Caco-2 (cell line): ENCODE measurements around the gene ZNF879. TPM values are rescaled to one million over a fixed set of nuclear protein-coding genes. Genes with fewer than 3 reads are reported as not detected.

Experiments used
- BruUV-seq: library from RNA; stranded (reverse); fragments of 400-500 nt; replicated peaks from 2 replicates; lab custom pipeline; 2021; lab: Mats Ljungman, UMichigan
- CTCF ChIA-PET: fragments of 300-600 bp; sonication (Branson Sonifier 250); formaldehyde crosslinking; loops from one replicate; lab custom pipeline; 2022; ENCODE audit warnings: antibody characterized with exemption; lab: Charles Lee
- POLR2A ChIA-PET: fragments of 300-600 bp; sonication (Branson Sonifier 250); formaldehyde crosslinking; loops from one replicate; lab custom pipeline; 2022; ENCODE audit warnings: antibody characterized with exemption; lab: Charles Lee
- DNase-seq, 2 experiments: peaks; one replicate each; pipeline versions ENCODE4 v3.0.0 to v3.0.0-alpha.2; 2020 to 2022
- H3K27me3 ChIP-seq: replicated peaks from 2 replicates; pipeline ENCODE4 v1.6.0; 2011; ENCODE audit warnings: low read length; ENCODE audit not compliant: control insufficient read depth, insufficient read depth
- H3K36me3 ChIP-seq: 2 replicates; pipeline ENCODE4 v1.5.1; 2011; ENCODE audit warnings: low read length; ENCODE audit not compliant: control insufficient read depth, insufficient read depth
- H3K4me1 ChIP-seq: fragments of 250-450 bp; sonication (Bioruptor Pico); 2 replicates; pipeline ENCODE4 v1.5.1; 2020; ENCODE audit warnings: mild to moderate bottlenecking
- H3K4me3 ChIP-seq: 2 replicates; pipeline ENCODE4 v1.5.1; 2011; ENCODE audit warnings: low read depth, mild to moderate bottlenecking, control low read depth, low read length
- H3K9me3 ChIP-seq: fragments of 250-450 bp; sonication (Bioruptor Pico); 2 replicates; pipeline ENCODE4 v1.5.1; 2020; ENCODE audit warnings: mild to moderate bottlenecking, moderate library complexity
- H3K27ac Mint-ChIP-seq: one replicate; pipeline ENCODE4 v1.8.0; 2022; ENCODE audit warnings: mixed read lengths; ENCODE audit not compliant: unreplicated experiment
- H3K27me3 Mint-ChIP-seq: one replicate; pipeline ENCODE4 v1.8.0; 2022; ENCODE audit warnings: mixed read lengths; ENCODE audit not compliant: insufficient read depth, unreplicated experiment
- H3K36me3 Mint-ChIP-seq: one replicate; pipeline ENCODE4 v1.8.0; 2022; ENCODE audit warnings: mild to moderate bottlenecking, mixed read lengths; ENCODE audit not compliant: insufficient read depth, unreplicated experiment
- H3K4me1 Mint-ChIP-seq: one replicate; pipeline ENCODE4 v1.8.0; 2022; ENCODE audit warnings: low read depth, mixed read lengths; ENCODE audit not compliant: unreplicated experiment
- H3K4me3 Mint-ChIP-seq: one replicate; pipeline ENCODE4 v1.8.0; 2022; ENCODE audit warnings: mild to moderate bottlenecking, moderate library complexity, mixed read lengths; ENCODE audit not compliant: unreplicated experiment
- H3K9me3 Mint-ChIP-seq: one replicate; pipeline ENCODE4 v1.8.0; 2022; ENCODE audit warnings: mixed read lengths; ENCODE audit not compliant: unreplicated experiment
- intact Hi-C: fragments of 100-400 bp; cut with micrococcal nuclease; formaldehyde crosslinking; loops from one replicate; pipeline ENCODE4 v1.10.0; 2022; ENCODE audit not compliant: unreplicated experiment
- total RNA-seq: library from RNA; stranded (reverse); gene quantifications from 2 replicates; pipeline ENCODE4 v1.2.3, GENCODE V29; 2022
- TF ChIP-seq, protein P1 (sequence below), 2 experiments: fragments of 200-600 bp in 1 of 2; IDR thresholded peaks; 1 replicate in 1 of 2; 2 replicates in 1 of 2; pipeline versions ENCODE4 v1.5.1 to v1.8.0; 2011 to 2022; ENCODE audit warnings: antibody characterized with exemption in 1 of 2, control low read depth in 1 of 2, inconsistent platforms in 1 of 2, low read depth in 1 of 2, low read length in 1 of 2, mild to moderate bottlenecking in 1 of 2, moderate library complexity in 1 of 2; ENCODE audit not compliant: insufficient read depth in 1 of 2, severe bottlenecking in 1 of 2, unreplicated experiment in 1 of 2

The ZNF879 gene
- total RNA-seq, 1 experiment from 2014 or later = 3.0 TPM

DNA sequence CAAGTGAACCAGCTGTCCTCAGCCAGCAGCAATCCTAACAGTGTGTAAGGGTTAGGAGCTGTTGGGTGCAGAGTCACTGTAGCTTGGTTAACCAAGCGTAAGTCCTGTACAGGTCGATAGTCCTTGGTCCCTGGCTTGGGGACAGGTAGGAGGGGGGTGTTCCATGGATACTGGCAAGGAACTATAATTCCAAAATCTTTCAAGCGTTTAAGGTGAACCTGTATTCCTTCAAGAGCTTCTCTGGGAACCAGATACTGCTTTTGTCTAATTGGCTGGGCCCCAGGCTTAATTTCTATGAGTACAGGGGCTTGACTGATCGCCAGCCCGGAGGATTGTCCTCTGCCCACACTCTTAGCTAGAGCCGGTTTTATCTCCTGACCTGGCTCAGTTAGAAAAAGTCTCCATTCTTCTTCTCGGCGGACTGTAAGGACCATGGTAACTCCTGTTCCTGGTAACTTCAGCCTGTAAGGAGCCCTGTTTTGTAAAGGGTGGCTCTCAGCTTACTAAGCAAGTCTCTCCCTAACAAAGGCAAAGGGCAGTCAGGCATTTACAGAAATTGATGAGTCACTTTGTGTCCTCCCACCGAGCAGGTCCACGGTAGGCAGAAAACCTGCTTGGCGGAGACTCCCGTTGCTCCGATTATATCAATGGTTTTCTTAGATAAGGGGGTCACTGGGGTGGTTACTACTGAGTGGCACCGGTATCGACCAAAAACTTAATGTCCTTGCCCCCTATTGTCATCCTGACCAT is 30.6 kb downstream of the ZNF879 start:
- TF ChIP-seq, protein P1, sequence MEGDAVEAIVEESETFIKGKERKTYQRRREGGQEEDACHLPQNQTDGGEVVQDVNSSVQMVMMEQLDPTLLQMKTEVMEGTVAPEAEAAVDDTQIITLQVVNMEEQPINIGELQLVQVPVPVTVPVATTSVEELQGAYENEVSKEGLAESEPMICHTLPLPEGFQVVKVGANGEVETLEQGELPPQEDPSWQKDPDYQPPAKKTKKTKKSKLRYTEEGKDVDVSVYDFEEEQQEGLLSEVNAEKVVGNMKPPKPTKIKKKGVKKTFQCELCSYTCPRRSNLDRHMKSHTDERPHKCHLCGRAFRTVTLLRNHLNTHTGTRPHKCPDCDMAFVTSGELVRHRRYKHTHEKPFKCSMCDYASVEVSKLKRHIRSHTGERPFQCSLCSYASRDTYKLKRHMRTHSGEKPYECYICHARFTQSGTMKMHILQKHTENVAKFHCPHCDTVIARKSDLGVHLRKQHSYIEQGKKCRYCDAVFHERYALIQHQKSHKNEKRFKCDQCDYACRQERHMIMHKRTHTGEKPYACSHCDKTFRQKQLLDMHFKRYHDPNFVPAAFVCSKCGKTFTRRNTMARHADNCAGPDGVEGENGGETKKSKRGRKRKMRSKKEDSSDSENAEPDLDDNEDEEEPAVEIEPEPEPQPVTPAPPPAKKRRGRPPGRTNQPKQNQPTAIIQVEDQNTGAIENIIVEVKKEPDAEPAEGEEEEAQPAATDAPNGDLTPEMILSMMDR (IDR thresholded peaks at IDR 0.05; ENCODE audit: insufficient read depth in 1 of 2, low read depth in 1 of 2, low read length in 1 of 2, severe bottlenecking in 1 of 2, unreplicated experiment in 1 of 2) = no peak
- ChIA-PET POLR2A (no interaction called here), CTCF (no interaction called here)
- Mint-ChIP-seq H3K27ac (no peak overlapping the region), H3K4me1 (no peaks in the 10 kb centered on the region), H3K27me3 (no peaks in the 10 kb centered on the region), H3K4me3 (no peak overlapping the region), H3K9me3 (peaks cover 33% of the 10 kb centered on the region), H3K36me3 (no peaks in the 10 kb centered on the region)
- Histone ChIP-seq H3K4me1 (no peaks in the 10 kb centered on the region), H3K4me3 (no peak overlapping the region), H3K27me3 (no peaks in the 10 kb centered on the region), H3K9me3 (no peaks in the 10 kb centered on the region; the same call in 1 of the 2 replicates), H3K36me3 (no peaks in the 10 kb centered on the region)
- intact Hi-C loops = no loop called here
- no peak for DNase-seq
- no TSS peak for BruUV-seq

DNA sequence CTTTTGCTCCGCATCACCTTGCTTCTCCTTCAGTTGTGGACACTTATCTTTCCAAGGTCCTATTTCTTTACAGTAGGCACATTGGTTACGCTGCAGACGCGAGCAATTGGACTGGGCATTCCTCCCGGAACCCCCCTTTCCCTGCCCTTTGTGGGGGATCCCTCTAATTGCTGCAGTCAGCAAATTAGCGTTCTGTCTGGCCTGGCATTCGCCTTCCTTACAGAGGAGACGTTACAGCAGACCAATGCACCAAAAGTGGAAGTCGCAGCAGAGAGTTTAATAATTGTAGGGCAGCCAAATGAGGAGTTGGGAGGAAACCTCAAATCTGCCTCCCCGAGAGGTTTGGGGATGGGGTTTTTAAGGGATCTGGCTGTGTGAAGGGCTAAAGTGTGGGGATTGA is 31.3 kb downstream of the ZNF879 start:
- Histone ChIP-seq H3K4me1 (no peaks in the 10 kb centered on the region), H3K9me3 (peaks cover 2% of the 10 kb centered on the region; the same call in 1 of the 2 replicates), H3K27me3 (no peaks in the 10 kb centered on the region), H3K36me3 (no peaks in the 10 kb centered on the region), H3K4me3 (no peak overlapping the region)
- BruUV-seq = no TSS peak
- TF ChIP-seq, protein P1 (IDR thresholded peaks at IDR 0.05; ENCODE audit: insufficient read depth in 1 of 2, low read depth in 1 of 2, low read length in 1 of 2, severe bottlenecking in 1 of 2, unreplicated experiment in 1 of 2) = no peak
- POLR2A ChIA-PET = no interaction called here
- no peaks in the 10 kb centered on the region for H3K27me3 Mint-ChIP-seq
- no peak overlapping the region for H3K27ac Mint-ChIP-seq
- no peaks in the 10 kb centered on the region for H3K4me1 Mint-ChIP-seq
- H3K4me3 Mint-ChIP-seq = no peak overlapping the region
- no peaks in the 10 kb centered on the region for H3K36me3 Mint-ChIP-seq
- H3K9me3 Mint-ChIP-seq = peaks cover 36% of the 10 kb centered on the region
- intact Hi-C loops = no loop called here
- no peak for DNase-seq
- CTCF ChIA-PET = no interaction called here

DNA sequence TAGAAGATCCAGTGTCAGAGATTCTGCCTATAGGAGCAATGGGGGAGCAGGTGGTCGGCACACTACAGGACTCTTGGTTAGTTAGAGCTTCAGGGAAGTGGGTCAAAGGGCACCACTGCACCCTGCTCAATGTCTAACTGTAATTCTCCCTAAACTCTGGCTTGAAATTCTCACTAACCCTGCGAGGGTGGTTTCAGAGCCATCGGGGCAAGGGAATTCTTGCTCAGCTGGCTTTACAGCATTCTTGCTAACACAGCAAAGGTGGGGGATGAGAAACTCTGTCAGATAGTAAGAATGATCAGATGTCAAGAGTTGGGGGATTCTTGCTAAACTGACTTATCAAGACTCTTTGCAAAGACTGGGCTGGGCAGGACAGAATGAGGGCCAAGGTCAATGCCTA is 31.8 kb downstream of the ZNF879 start:
- Histone ChIP-seq H3K4me1 (no peaks in the 10 kb centered on the region), H3K9me3 (peaks cover 5% of the 10 kb centered on the region; the same call in 1 of the 2 replicates), H3K4me3 (no peak overlapping the region), H3K36me3 (no peaks in the 10 kb centered on the region), H3K27me3 (no peaks in the 10 kb centered on the region)
- TF ChIP-seq, protein P1 (IDR thresholded peaks at IDR 0.05; ENCODE audit: insufficient read depth in 1 of 2, low read depth in 1 of 2, low read length in 1 of 2, severe bottlenecking in 1 of 2, unreplicated experiment in 1 of 2) = no peak
- Mint-ChIP-seq H3K4me3 (no peak overlapping the region), H3K27ac (no peak overlapping the region), H3K27me3 (no peaks in the 10 kb centered on the region), H3K4me1 (no peaks in the 10 kb centered on the region), H3K36me3 (no peaks in the 10 kb centered on the region), H3K9me3 (peaks cover 37% of the 10 kb centered on the region)
- CTCF ChIA-PET = no interaction called here
- intact Hi-C loops = no loop called here
- no peak for DNase-seq
- POLR2A ChIA-PET = no interaction called here
- BruUV-seq = no TSS peak
